ENCODE results near the gene IQGAP2.

IQGAP2 gene

DNA sequence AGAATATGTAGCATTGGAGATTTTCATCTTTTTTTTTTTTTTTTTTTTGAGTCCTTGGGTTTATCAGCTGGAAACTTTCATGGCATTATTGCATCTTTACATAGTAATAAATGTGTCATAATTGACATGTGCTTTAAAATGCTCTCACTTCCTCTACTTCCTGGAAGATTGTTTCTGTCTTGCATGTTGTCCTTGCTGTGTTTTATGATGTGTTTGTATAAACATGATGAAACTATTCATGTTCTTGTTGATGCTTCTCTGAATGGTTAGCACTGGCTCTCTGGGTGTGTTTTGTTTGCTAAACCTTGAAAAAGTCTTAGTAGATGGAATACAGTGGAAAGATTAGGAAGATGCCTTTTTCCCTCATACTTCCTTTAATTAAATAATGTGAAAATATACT is 87.9 kb downstream of the IQGAP2 start:
- Histone ChIP-seq H3K36me3 (ENCODE audit: insufficient read depth, low read length) (no peaks in the 10 kb centered on the region), H3K79me2 (ENCODE audit: control insufficient read depth, insufficient read depth, low read length, unreplicated experiment) (no peaks in the 10 kb centered on the region), H3K27ac (ENCODE audit: low read depth, low read length) (no peak overlapping the region), H3K4me1 (ENCODE audit: control insufficient read depth, insufficient read depth, low read length, unreplicated experiment) (no peaks in the 10 kb centered on the region), H2AFZ (ENCODE audit: low read length, unreplicated experiment) (no peak overlapping the region), H3K27me3 (ENCODE audit: insufficient read depth, low read length) (peaks cover 58% of the 10 kb centered on the region), H3K4me3 (ENCODE audit: low read depth, low read length) (no peak overlapping the region)

DNA sequence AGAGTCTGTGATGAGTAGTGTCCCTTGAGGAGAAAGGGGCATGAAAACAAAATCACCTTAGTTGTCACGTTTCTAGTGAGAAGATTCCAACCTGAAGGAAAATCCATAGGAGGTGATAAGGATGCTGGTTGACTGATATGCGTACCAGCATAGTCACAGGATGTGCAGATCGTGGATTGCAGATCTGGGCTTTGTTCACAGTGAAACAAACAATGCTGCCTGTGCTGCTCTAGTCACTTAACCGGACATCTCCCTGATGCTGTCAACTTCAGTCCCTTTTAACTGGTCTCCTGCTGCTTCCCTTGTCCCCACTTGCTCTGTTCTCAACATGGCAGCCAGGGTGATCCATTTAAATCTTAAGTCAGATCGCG is 89.7 kb downstream of the IQGAP2 start:
- Histone ChIP-seq H3K79me2 (ENCODE audit: control insufficient read depth, insufficient read depth, low read length, unreplicated experiment) (no peaks in the 10 kb centered on the region), H3K4me1 (ENCODE audit: control insufficient read depth, insufficient read depth, low read length, unreplicated experiment) (no peaks in the 10 kb centered on the region), H2AFZ (ENCODE audit: low read length, unreplicated experiment) (no peak overlapping the region), H3K27ac (ENCODE audit: low read depth, low read length) (no peak overlapping the region), H3K4me3 (ENCODE audit: low read depth, low read length) (no peak overlapping the region), H3K27me3 (ENCODE audit: insufficient read depth, low read length) (peaks cover 57% of the 10 kb centered on the region), H3K36me3 (ENCODE audit: insufficient read depth, low read length) (no peaks in the 10 kb centered on the region)

DNA sequence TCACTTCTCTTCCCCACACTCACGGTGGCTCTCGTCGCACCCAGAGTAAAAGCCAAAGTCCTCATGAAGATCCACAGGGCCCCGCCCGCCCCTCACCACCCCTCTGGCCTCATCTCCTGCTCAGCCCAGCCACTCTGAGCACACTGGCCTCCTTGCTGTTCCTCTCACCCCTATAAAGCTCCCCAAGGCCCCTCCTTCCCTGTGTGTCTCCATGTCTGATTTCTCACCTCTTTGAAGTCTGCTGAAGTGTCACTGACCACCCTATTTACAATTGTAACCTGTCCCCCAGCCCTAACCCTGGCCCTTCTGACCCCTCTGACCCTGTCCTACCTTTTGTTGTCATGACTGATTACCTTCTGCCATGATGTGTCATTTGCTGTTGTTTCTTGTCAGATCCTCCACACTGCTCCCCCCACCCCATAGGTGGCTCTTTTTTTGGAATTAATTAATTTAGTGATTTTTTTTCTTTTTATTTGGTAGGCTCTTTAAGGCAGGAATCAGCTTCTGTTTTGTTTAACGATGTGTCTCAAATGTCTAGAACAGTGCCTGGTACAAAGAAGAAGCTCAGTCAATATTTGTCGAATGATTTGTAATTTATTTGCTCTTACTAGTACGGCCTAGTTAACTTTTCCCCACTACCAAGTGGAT is 90.2 kb downstream of the IQGAP2 start:
- Histone ChIP-seq H3K27me3 (ENCODE audit: insufficient read depth, low read length) (peaks cover 56% of the 10 kb centered on the region), H3K27ac (ENCODE audit: low read depth, low read length) (no peak overlapping the region), H2AFZ (ENCODE audit: low read length, unreplicated experiment) (no peak overlapping the region), H3K4me3 (ENCODE audit: low read depth, low read length) (no peak overlapping the region), H3K4me1 (ENCODE audit: control insufficient read depth, insufficient read depth, low read length, unreplicated experiment) (no peaks in the 10 kb centered on the region), H3K36me3 (ENCODE audit: insufficient read depth, low read length) (no peaks in the 10 kb centered on the region), H3K79me2 (ENCODE audit: control insufficient read depth, insufficient read depth, low read length, unreplicated experiment) (no peaks in the 10 kb centered on the region)

DNA sequence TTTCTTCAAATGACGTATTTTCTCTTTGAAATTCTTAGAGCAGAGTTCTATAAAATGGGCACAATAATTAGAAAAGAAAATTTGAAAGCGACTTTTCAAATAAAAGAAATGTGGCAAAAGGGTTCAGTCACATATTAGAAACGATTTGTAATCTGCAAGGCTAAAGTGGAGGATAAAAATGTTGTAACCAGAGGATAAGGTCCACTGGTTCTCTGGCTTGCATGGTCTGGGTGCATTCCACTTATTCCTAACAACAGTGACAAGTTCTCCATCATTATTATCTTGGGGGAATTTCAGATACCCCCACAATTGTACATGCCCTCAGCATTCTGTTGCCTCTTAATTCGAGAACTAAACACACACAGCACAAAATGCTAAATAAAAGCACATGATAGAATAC is 91.1 kb downstream of the IQGAP2 start:
- Histone ChIP-seq H3K4me1 (ENCODE audit: control insufficient read depth, insufficient read depth, low read length, unreplicated experiment) (no peaks in the 10 kb centered on the region), H3K27me3 (ENCODE audit: insufficient read depth, low read length) (peaks cover 59% of the 10 kb centered on the region), H3K79me2 (ENCODE audit: control insufficient read depth, insufficient read depth, low read length, unreplicated experiment) (no peaks in the 10 kb centered on the region), H2AFZ (ENCODE audit: low read length, unreplicated experiment) (no peak overlapping the region), H3K27ac (ENCODE audit: low read depth, low read length) (no peak overlapping the region), H3K4me3 (ENCODE audit: low read depth, low read length) (no peak overlapping the region), H3K36me3 (ENCODE audit: insufficient read depth, low read length) (no peaks in the 10 kb centered on the region)

DNA sequence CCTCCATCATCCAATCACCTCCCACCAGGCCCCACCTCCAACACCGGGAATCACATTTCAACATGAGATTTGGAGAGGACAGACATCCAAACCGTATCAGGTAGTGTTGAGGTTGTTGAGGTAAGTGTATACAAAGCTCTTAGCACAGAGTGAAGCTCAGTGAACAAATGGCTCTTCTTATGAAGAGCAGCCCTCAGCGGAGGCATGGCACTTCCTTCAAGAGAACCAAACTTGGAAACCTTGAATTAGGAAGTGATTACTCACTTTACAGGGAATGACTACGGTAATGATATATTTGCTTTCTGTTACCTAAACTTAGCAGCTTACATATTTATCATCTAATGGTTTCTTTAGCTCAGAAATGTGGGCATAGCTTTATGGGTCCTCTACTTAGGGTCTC is 92.8 kb downstream of the IQGAP2 start:
- no peak overlapping the region for H3K27ac ChIP-seq (ENCODE audit: low read depth, low read length)
- H3K79me2 ChIP-seq (ENCODE audit: control insufficient read depth, insufficient read depth, low read length, unreplicated experiment) = no peaks in the 10 kb centered on the region
- no peaks in the 10 kb centered on the region for H3K4me1 ChIP-seq (ENCODE audit: control insufficient read depth, insufficient read depth, low read length, unreplicated experiment)
- peaks cover 55% of the 10 kb centered on the region for H3K27me3 ChIP-seq (ENCODE audit: insufficient read depth, low read length)
- H3K4me3 ChIP-seq (ENCODE audit: low read depth, low read length) = no peak overlapping the region
- H3K36me3 ChIP-seq (ENCODE audit: insufficient read depth, low read length) = no peaks in the 10 kb centered on the region
- no peak overlapping the region for H2AFZ ChIP-seq (ENCODE audit: low read length, unreplicated experiment)

DNA sequence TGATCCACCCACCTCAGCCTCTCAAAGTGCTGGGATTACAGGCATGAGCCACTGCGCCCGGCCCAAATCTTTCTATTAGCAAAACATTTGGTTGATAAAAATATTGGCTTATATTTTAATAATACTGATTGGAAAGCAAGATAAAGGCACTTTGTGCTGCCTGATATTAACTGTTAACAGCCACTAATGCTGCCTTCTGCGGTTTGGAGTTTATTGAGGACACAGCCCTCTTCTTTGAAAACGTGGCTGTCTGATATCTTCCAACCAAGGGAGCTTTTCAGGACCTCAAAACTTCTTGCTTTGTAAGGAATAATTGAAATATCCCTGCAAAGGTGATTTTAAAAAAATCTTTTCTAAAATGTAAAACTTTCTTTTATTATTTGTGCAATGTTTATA is 94.0 kb downstream of the IQGAP2 start:
- Histone ChIP-seq H3K27ac (ENCODE audit: low read depth, low read length) (no peak overlapping the region), H2AFZ (ENCODE audit: low read length, unreplicated experiment) (no peak overlapping the region), H3K79me2 (ENCODE audit: control insufficient read depth, insufficient read depth, low read length, unreplicated experiment) (no peaks in the 10 kb centered on the region), H3K36me3 (ENCODE audit: insufficient read depth, low read length) (no peaks in the 10 kb centered on the region), H3K4me3 (ENCODE audit: low read depth, low read length) (no peak overlapping the region), H3K4me1 (ENCODE audit: control insufficient read depth, insufficient read depth, low read length, unreplicated experiment) (no peaks in the 10 kb centered on the region), H3K27me3 (ENCODE audit: insufficient read depth, low read length) (peaks cover 45% of the 10 kb centered on the region)

DNA sequence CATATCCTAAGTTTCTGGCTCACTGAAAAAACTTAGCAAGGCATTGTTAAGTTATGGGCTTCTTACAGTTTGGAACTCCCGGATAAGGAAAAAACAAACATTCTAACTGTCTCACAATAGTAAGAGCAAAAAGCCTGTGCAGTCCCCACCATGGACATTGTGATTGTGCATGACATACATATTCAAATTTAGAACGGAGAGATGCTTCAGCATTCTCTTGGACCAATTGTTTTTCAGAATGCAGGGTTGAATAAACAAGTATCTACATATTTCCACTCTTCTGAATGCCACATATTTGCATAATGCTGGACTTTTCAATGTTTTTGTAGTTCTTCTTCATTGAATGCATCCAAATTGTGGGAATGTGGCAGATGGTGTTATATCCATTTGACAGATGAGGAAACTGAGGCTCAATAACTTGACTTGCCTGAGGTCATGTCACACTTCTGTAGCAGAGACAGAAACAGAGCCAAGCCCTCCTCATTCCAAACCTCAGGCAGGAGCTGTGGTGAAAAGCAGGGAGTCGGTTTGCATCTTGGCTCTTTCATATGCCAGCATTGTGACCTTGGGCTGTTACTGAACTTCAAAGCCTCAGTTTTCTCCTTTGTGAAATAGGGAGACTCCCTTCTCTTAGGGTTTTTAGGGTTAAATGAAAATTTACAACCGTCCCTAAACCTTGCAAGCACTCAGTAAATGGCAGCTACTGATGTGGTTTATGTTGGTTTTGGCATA is 95.1 kb downstream of the IQGAP2 start:
- Histone ChIP-seq H3K79me2 (ENCODE audit: control insufficient read depth, insufficient read depth, low read length, unreplicated experiment) (no peaks in the 10 kb centered on the region), H3K27me3 (ENCODE audit: insufficient read depth, low read length) (peaks cover 37% of the 10 kb centered on the region), H3K36me3 (ENCODE audit: insufficient read depth, low read length) (no peaks in the 10 kb centered on the region), H3K27ac (ENCODE audit: low read depth, low read length) (no peak overlapping the region), H2AFZ (ENCODE audit: low read length, unreplicated experiment) (no peak overlapping the region), H3K4me3 (ENCODE audit: low read depth, low read length) (no peak overlapping the region), H3K4me1 (ENCODE audit: control insufficient read depth, insufficient read depth, low read length, unreplicated experiment) (no peaks in the 10 kb centered on the region)

DNA sequence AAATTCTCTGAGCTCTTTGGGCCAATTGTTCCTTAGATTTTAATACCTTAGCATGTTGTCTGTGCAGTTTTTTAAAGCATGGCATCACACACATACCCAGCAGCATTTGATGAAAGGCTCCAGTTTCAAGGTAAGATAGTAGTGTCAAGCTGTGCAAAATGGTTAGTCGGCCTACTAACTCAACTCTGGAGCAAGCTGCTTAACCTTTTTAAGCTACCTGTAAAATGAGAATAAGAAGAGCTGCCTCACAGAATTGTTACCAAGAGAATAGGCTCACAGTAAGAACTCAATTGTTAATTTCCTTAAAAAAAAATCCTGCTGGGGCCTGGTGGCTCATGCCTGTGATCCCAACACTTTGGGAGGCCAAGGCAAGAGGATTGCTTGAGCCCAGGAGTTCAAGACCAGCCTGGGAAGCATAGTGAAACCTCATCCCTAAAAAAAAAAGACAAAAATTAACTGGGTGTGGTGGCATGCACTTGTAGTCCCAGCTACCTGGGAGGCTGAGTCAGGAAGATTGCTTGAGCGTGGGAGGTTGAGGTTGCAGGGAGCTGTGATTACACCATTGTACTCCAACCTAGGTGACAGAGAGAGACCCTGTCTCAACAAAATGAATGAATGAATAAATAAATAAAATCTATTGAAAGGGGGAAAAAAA is 96.5 kb downstream of the IQGAP2 start:
- Histone ChIP-seq H3K79me2 (ENCODE audit: control insufficient read depth, insufficient read depth, low read length, unreplicated experiment) (no peaks in the 10 kb centered on the region), H3K36me3 (ENCODE audit: insufficient read depth, low read length) (no peaks in the 10 kb centered on the region), H2AFZ (ENCODE audit: low read length, unreplicated experiment) (no peak overlapping the region), H3K27ac (ENCODE audit: low read depth, low read length) (no peak overlapping the region), H3K4me1 (ENCODE audit: control insufficient read depth, insufficient read depth, low read length, unreplicated experiment) (no peaks in the 10 kb centered on the region), H3K27me3 (ENCODE audit: insufficient read depth, low read length) (peaks cover 35% of the 10 kb centered on the region), H3K4me3 (ENCODE audit: low read depth, low read length) (no peak overlapping the region)

DNA sequence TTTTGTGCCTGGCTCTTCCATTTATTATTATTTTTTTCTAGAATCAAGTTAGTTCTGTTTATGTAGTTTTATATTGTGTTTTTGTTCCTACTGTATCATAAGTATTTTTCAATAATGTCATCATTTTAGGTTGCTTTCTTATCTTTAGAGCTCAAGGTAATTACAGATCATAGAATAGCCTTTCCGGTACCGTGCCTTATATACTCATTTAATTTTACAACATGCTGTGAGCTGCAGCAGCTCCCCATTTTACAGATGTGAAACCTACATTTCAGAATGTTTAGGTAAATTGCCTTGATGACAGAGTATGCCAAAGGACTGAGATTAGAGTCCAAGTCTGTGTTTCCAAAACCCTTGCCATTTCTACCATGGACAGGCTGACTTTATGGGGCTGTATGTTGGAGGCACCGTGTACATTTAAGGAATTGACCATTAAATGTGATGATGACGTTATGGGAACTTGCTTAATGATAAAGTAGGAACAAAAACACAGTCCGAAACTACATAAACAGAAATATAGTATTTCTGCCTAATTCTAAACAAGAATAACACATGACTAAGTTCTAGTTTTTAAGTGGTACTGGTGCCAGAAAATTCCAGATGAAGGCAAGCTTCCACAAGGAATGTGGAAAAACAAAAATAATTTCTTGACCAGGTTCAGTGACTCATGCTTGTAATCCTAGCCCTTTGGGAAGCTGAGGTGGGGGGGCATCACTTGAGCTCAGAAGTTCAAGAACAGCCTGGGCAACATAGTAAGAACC is 97.7 kb downstream of the IQGAP2 start:
- Histone ChIP-seq H3K4me1 (ENCODE audit: control insufficient read depth, insufficient read depth, low read length, unreplicated experiment) (no peaks in the 10 kb centered on the region), H3K4me3 (ENCODE audit: low read depth, low read length) (no peak overlapping the region), H3K79me2 (ENCODE audit: control insufficient read depth, insufficient read depth, low read length, unreplicated experiment) (no peaks in the 10 kb centered on the region), H3K36me3 (ENCODE audit: insufficient read depth, low read length) (no peaks in the 10 kb centered on the region), H3K27me3 (ENCODE audit: insufficient read depth, low read length) (peaks cover 45% of the 10 kb centered on the region), H2AFZ (ENCODE audit: low read length, unreplicated experiment) (no peak overlapping the region), H3K27ac (ENCODE audit: low read depth, low read length) (no peak overlapping the region)

DNA sequence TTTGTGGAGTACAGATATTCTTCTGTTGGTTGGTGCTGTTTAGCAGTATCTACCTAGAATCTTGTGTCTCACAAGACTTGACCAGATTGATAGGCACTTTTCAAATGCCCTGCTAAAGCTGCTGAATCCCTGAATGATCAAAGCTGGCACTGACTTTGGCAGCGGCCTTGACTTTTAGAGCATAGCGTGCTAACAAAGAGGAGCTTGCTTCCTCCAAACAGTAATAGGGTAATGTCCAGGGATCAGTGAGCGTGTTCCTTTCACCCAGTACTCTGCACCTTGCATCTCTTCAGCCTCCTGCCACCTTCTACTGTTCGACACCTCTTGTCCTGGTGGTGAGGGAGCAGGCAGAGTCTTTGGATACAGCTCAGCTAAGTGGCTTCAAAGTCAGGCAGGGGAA is 100.8 kb downstream of the IQGAP2 start:
- Histone ChIP-seq H3K4me3 (ENCODE audit: low read depth, low read length) (no peak overlapping the region), H2AFZ (ENCODE audit: low read length, unreplicated experiment) (no peak overlapping the region), H3K27me3 (ENCODE audit: insufficient read depth, low read length) (peaks cover 39% of the 10 kb centered on the region), H3K4me1 (ENCODE audit: control insufficient read depth, insufficient read depth, low read length, unreplicated experiment) (no peaks in the 10 kb centered on the region), H3K36me3 (ENCODE audit: insufficient read depth, low read length) (no peaks in the 10 kb centered on the region), H3K79me2 (ENCODE audit: control insufficient read depth, insufficient read depth, low read length, unreplicated experiment) (no peaks in the 10 kb centered on the region), H3K27ac (ENCODE audit: low read depth, low read length) (no peak overlapping the region)

Data from ACC112 (cell line).